Cerebellar nuclear complex (tissue), 1 donor: Measurements from ENCODE around the gene C3orf52.

Experiments
- DNase-seq, 2 experiments: peaks; one replicate each; lab custom pipeline; 2025; lab: John Stamatoyannopoulos, UW

C3orf52 gene

DNA sequence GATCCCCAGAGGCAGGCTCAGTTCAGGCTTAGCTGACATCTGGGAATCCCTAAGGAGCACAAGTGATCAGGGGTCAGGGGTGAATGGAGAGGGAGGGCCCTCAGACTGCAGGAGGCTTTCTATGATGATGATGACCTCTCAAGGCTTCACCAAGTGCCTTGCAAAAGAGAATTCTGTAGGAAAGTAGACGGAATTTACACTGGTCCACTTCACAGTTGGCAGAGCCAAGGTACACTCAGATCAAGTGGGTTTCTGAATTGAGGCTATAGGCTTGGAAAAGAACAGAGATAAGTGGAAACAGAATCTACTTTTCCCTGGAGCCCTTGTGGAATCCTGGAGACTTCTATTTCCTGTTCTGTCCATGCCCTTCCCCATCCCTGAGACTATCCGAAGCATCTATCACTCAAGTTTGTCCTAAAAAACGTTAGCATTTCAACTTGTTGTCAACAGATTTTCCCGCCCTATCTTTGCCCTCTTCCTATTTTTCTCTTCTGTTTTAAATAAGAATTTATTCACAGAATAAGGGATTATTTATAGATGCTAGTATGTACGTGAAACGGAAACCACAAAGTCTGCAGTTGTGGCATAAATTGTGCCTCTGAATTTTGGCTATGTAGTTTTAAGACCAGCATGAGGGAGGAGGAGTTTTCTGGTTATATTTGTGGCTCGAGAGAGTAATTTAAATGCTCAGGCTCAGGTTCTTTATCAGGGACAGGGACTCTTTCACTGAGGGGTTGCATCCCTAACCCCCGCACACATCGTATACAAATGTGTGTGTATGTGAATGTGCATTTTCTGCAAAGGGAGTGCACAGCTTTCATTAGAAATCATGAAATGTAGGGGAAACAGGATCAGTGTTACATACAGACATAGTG is 34.0 kb downstream of the C3orf52 start:
- DNase-seq: no peak

DNA sequence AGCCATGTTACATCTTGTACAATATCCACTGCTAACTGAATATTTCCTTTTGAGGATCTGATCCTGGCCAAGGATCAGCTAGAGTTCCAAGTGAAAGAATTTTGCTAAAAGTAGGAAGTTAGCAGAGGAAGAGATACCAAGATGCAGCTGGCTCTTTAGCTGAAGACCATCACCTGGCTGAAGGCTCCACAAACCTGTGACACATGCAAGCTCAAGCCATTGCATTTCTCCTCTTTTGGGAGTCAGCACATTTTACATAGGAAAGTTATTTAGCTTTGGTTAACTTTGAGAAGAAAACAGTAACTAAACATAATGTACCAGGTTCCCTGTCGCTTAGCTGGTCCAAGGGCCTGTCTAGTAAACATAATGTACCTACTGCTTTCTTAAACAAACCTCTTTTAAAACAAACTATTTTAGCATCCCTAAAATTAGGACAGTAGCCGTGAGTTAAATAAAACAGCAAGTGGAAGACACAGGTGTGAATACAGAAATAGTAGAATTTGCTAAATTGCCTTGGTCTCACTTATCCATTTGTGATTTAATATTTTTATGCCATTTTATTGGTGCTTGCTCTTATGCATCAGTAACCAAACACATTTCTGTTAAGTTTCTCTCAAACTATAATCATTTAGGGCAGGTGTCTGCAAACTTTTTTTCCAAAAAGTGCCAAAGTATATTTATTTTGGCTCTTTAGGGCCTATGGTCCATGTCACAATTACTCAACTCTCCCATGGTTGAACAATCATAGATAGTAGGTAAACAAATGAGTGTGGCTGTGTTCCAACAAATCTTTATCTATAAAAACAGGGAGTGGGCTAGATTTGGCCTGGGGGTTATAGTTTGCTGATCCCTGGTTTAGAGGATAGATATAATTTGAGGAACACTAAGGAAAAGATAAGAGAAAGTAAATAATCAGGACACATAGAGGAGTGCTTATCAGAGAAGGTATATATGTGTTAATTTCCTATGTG is 35.7 kb downstream of the C3orf52 start:
- DNase-seq: no peak

DNA sequence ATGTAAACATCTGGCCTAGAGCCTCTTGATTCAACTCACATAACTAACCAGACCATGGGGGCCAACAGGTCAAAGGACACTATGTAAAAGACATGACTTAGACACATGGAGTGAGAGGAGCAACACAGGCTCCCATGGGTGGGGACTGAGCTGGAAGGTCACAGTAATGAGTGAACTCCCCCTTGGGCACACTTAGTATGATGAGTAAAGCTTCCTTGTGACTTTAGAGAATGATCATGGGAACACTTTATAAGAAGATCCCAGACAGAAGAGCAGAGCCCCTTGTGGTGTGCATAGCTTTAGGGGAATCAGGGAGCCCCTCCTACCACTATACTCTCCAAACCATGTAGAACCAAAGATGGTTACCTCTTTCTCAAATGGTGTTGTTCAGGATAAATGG is 36.7 kb downstream of the C3orf52 start:
- no peak for DNase-seq

DNA sequence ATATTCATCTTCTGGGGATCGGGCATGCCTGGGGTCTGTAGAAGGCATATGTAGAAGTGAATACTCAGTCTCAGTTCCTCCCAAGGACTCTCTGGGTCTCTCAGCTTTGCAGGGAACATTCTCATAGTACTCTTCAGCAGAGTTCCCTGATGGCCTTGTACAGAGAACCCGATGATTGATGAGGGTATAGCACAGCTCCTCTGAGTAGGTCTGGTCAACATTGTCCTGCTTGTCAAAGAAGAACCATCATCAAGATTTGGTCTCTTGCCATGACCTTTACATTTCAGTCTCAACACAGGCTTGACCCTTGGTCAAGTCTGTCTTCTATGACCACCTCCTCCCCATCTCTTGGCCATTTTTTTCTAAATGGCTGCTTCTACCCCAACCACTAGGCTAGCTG is 37.4 kb downstream of the C3orf52 start:
- no peak for DNase-seq

DNA sequence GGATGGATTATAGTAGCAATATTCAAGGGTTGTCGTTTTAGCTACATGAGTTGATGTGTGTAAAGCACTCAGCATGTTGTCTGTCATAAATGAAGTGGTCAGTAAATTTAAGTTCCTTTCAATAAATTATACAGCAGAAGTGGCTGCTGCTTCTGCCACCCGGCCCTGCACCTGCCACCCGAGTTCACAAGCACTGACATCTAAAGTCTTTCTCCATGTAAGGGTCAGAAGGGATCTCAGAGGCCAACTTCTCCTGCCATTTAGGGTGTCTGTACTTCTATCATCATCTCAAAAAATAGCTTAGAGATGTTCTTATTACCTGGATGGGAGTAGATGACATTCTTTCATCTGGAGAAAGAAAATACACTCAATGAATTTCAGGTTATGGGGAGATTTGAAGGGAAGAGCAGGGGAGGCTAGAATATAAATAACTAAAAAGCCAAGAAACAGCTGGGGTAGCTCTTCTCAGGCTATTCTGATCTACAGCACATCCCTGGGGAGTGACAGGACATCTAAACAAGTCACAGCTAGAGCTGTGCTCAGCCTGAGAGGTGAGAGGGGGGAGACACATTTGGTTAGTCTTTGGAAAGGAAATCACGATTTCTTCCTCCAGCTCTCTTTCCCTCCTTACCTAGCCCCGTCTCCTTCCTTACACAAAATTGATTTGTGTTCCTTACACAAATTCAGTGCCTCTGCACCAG is 38.9 kb downstream of the C3orf52 start:
- no peak for DNase-seq

DNA sequence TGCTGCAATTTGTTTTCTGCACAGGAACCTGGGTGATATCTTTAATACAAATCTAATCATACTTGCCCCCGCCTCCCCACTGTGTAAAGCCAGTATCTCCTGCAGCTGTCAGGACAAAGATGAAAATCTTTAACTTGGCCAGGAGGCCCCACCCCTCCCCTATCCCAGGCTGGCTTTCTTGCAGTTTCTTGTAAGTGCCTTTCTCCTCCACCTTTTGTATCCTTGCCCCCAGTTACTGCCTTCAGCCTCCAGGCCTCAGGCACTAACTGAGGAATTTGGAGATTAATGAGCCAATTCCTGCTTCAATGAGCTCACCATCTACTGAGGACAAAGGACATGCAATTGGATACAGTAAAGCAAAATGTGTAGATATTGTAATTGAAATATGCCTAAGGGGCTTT is 40.3 kb downstream of the C3orf52 start:
- DNase-seq: no peak

DNA sequence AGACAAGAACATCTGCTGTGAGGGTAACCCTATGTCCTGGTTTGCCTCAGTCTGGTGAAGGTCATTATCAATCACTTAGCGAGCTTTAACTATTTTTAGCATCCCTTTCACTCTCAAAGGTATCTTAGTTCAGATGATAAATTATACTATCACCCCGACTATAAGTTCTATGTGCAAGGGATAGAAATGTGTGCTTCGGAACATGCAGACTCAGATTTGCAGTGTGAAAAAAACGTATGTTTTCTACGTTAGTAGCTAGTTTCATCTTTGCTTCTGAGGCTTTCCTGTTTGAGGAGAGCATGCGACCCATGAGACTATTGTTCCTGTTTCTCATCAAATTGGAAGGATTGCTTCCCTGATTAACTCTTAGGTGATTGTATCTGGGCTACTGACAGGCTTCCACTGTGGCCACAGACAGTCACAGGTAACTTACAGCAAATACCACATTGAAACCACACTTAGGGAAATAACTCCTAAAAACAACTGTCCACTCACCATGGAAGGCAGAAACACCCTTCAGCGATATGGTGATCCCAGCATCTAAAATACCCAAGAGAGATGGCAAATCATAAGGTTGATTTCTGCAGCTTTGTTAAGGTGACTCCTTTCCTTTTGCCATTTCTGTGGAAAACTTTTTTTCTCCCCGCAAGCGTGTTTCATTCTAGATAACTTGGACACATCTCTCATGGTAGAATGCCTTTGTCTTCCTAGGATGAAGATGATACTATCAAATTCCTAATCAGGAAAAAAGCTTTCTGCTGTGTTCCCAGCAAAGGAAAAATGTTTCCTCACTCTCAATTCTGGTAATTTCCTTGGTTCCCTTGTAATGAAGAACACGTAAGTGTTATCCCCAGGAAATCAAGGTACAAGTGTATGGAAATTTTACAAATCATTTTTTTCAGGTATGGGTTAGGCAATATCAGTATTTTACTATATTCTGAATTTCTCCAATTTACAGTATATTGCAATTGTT is 41.6 kb downstream of the C3orf52 start:
- DNase-seq: no peak

DNA sequence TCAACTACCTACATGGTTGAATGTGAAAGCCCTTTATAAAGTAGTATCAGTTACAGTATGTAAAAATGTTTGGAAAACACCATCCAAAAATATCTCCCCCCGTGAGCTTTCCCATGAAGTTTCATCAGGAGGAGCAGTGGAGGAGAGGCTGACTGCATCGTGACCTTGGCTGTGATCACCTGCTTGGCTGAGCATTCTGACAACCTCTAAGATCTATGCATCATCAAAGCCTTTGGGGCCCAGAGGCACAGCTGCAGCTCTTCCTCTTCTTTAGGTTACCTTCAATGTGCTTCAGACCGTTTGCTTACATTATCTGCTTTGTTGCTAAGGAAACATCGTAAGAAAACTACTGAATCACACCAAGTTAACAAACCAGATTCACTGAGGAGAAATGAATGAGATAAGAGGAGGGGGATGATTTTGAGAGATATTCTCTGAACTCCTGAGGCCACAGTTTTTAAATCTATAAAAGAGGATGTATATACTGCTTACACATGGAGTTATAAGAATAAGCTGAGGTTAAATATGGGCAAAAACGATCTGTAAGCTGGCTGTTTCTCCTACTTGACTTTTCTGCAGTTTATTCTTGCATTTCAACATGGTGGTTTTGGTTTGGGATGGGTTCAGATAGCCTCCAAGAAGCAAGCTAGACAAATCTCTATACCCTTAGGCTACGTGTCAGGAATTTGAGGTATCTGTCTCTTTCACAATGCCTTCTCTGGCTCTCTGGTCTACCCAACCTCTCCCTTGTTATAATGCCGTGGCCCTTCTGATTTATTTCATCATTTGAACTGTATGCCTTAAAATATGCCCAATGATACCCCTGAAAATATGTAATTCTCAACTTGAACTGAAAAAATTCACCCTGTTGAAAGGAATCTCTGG is 42.9 kb downstream of the C3orf52 start:
- no peak for DNase-seq

DNA sequence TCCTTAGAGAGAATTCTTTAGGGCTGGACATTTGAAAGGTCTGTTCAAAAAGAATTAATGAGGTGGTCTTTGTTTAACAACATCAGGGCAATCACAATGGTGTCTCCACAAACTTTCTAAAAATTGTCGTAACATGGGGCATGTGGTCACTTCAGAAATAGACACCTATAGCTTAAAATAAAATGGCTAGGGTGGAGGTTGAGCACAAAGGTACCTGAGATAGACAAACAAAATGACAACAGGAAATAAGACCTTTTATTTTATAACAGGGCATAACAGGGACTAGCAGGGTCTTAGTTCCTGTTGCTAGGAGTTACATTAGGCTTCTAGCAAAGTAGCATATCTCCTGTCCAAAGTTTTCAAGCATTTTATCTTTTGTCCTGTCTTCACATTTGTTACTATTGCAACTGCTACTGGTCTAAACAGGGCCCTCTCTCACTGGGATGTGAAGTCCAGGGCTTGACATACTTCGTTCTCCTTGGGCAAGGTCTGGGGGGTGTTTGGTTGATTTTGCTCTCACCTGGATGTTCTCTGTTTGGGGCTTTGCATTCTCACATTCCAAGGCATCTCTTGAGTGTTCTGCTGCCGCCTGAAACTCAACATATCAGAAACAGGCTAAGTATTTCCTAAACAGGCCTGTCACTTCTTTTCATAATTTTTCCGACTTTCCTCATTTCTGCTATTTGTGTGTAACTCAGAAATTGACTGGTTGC is 43.9 kb downstream of the C3orf52 start:
- no peak for DNase-seq

DNA sequence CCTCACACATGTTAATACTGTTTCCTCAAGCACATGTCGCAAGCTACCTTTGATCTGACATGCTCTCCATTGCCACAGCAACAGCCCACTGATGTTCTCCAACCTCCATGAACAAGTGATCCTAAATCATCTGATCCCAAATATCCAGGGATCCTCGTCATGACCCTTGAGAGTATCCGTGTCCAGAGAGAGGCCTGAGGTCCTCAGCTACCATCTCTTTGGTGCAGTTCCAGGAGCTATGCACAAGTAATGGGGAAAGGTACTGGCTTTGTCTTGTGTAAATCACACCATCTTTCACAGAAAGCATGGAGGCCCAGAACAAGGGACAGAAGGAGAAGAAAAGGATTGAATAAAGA is 44.4 kb downstream of the C3orf52 start:
- DNase-seq: no peak

DNA sequence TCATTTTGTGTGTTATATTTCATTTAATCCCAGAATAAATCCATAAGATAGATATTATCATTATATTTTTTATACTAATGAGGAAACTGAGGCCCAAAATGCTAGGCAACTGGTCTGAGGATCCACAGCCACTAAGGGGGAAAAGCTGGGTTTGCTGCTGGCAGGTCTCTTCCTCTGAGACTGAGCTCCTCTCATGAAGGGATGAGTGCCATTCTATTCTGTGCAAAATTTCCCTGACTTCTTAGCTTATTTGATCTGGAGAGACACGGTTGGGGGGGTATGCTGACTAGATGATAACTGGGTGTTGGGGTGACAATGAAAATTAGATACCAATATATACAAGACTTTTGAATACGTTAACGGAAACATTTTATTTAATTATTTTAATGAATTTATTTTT is 44.9 kb downstream of the C3orf52 start:
- no peak for DNase-seq

DNA sequence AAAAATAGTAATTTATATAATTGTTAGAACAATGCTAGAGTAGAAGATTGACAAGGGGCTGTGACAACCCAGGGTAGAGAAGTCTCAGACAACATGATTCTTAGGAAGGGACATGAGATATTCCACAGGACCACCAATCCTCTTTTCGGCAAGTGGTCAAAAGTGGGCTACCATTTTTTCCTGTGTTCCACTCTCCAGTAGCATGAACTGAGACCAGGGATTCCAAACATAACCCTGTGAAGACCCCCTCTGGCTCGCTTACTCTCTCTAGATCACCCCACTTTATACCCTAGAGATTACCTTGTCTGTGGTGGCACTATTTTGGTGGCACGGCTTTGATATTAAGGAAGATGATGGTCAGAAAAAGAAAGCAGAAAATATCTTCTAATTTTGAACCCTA is 45.9 kb downstream of the C3orf52 start:
- DNase-seq: no peak

DNA sequence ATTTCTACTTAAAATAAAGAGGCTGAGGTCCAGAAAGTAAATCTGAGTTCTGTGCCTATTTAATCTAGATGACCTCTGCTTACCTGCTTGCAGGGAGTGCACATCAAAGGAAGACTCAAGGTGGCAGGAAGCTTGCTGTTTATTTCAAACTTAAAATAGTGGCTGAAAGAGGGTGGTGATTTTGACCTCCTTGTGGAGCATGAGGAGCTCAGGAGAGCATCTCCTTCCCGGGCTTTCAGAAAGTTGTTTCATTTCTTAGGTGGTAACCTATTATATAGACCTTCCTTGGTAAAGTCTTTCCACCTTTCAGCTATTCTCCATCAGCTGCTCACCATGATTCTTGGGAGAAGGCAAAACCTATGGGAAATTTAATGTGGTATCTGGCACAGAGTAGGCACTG is 46.4 kb downstream of the C3orf52 start:
- DNase-seq: no peak

DNA sequence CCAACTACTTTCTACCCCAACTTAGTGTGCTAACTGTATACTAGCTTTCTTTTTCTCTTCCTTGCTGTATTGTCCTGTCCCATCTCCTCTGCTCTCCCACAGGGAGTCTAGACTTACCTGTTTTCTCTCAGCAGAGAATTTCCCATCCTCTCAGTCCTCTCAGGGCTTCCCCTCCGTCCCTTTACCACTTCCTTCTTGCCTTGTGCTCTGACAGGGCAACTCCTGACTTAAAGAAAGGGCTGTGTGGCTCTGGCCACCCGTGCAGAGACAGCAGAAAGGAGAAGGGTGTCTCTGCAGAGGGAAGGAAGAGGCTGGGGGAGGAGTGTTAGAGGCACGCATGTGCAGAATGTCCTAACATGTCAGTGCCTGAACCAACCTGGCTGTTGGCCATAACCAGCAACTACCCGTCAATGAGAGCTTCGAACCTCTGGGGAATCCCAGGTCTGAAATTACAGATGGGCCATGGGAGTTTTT is 46.8 kb downstream of the C3orf52 start, which contains the start of gene GCSAM:
GCSAM (minus strand) TSS at position 274 of the 474 bp plus-strand sequence; CDS start at position 146, 128 bp downstream.
- no peak for DNase-seq

DNA sequence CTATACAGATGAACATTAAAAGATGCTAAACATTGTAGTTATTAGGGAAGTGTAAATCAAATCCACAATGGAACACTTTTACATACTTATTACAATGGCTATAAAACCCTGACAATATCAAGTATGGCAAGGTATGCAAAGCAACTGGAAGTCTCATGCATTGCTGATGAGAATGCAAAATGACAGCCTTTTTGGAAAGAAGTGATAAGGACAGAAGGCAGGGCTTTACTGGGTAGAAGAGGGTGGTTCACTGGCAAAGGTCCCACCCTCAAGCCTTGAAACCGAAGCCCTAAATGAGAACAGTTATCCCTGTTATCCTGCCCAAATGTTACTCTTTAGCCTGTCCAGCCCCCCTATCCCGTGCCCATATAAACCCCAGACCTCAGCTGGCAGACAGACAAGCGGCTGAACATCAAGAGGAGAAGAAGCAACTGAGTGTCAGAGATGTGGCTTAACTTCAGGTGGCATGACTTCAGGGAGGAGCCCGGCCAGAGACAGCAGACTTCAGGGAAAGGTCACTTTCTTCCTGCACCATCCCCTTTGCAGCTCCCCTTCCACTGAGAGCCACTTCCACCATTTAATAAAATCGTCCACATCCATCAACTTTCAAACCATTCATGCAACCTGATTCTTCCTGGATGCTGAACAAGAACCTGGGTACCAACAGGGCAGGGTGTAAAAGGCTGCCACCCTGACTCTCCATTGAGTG is 47.6 kb downstream of the C3orf52 start:
- no peak for DNase-seq

DNA sequence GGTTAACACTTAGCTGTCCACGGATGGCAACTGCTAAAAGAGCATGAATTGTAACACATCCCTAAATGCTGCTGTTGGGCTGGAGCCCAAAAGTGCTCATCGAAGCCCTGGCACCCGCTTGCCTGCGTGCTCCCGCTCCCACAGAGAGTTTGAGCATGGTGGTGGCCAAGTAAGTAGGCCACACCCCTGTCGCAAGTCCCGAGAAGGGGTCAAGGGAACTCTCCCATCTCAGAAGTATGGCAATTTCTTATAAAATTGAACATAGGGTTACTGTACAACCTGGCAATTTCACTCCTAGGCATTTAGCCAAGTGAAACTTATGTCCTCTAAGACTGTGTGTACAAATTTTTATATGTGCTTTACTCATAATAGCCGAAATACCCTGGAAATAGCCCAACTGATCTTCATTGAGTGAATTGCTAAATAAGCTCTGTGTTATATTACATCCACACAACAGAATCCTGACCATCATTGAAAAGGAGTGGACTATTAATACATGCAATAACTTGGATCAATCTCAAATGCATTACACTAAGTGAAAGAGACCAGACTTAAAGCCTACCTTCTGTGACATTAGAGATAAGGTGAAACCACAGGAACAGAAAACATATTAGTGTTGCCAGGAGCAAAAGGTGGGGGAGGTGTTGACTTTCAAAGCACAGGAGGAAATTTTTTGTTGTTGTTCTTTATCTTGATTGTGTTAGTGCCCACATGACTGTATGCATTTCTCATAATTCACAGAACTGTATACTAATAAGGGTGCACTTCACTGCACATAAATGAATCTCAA is 48.3 kb downstream of the C3orf52 start:
- no peak for DNase-seq

DNA sequence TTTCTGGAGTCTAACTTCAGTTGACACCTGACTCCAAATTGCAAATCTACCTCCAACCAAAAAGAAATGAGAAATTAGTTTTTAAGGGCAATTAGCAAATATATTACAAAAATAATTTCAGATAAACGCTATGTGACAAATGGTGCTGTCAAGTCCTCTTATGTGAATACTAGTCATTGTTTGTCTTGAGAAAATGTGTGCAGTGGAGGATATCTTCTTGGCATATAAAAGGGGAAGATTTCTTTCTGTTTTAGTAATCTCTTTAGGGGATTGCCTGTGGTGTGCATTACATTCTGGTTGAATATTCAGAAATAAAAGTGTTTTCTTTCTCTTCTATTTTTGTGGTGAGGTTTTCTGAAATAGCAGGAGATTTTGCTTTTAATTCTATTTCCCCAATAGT is 49.9 kb downstream of the C3orf52 start:
- DNase-seq: no peak
